ENCODE measurements around the gene BCL6.

BCL6 gene

DNA sequence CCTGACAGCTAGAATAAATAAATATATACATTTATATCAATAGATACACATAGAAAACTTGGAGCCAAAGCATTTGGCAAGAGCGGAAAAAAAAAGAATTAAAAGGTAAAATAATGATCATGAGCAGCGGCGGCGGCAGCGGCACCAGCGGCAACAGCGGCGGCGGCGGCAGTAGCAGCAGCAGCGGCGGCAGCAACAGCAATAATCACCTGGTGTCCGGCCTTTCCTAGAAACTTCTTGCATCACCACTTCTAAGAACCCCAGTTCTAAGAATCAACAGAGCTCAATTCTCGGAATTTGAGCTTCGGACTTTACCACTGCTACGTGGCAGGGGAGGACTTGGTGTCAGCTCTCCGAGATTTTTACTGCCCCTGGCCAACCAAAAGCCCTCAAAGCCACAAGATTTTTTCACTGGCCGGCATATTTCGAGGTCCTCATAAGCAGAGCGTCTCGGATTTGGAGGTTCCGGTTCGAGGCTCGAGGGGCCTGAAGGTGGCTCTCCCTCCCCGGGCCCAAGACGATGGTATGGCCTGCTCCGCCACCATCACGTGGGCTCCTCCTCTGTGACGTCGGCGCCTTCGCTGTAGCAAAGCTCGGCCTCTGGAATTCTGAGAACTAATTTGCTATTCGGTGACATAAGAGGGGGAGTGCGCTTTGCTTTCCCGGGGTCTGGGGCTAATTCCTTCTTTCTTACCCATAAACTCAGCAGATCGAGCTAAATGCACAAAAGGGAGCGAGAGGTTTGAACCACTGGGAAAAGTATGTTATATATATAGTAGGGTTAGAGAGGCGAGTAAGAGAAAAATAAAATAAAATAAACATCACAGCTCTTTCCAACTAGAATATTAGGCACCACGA is at the start of gene BCL6:
Gene BCL6, minus strand, starts transcription at position 268 of the 858 bp plus-strand sequence. CDS start 11,775 bp downstream, outside the sequence.
- DNase-seq: peak; percentile 83

DNA sequence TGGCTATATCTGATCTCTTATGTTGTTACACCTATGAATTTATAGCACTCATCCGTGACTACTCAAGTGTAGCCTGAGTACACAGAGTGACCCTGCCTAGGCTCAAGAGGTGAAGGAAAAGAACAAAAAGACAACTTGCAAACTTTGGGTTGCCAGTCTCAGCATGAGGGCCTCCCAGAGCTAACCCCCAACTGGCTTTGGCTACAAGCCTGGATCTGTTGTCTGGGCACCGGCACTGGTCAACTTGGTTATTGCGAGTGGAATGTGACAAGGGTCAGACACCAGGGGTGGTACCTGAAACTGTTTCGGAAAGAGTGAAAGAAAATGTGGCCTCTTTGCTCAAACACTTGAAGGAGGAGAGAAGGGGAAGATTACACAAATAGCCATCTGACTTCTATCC is 49.5 kb upstream of the BCL6 start:
- DNase-seq: no peak

DNA sequence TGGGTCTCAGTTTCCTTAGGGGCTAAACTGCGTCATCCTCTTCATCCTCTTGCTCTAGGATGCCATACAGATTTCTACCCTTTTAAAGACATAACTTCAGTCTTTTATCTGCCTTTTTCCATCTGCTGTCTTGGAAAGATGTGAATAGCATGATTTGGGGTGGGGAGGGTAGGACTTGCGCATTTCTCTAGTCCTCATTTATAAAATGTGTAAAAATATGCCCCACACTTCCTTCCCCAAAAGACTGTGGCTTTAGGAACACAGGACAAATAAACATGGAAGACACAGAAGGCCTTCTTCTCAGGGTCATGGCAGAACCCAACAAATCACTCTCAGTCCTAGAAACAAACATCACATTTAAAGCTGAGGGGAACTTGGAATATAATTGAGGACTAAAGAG is 48.4 kb upstream of the BCL6 start:
- no peak for DNase-seq

DNA sequence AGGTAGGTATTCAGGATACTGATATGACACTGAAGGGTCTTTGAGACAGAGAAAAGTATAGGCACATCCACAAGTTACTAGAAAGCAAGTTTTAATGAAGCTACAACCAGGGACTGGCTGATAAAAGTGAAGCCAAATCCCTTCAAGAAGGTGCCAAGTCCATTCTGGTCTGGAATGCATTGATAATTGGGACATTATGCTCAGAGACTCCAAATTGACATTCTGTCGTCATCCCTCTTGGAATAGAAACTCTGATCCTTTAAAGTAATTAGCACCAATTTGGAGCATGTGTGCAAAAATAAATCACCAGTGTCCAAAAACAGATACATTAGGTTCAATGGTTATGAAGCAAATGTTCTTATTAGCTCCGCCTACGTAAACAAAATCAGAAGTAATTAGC is 47.3 kb upstream of the BCL6 start:
- DNase-seq: no peak

DNA sequence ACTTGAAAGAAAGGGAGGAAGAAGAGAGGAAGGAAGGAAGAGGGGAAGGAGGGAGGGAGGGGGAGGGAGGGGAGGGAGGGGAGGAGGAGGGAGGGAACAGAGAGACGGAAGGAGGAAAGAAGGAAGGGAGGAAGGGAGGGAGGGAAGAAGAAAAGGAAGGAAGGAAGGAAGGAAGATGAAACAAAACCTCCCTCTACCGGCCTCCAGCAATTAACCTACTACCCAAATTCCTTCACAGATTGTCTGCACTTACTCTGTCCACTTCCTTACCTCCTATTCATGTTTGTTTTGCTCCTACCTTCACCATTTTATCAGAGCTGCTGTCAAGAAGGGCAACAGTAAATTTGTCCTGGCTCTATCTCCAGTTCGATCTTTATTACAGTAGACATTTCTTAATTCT is 44.6 kb upstream of the BCL6 start:
- no peak for DNase-seq

DNA sequence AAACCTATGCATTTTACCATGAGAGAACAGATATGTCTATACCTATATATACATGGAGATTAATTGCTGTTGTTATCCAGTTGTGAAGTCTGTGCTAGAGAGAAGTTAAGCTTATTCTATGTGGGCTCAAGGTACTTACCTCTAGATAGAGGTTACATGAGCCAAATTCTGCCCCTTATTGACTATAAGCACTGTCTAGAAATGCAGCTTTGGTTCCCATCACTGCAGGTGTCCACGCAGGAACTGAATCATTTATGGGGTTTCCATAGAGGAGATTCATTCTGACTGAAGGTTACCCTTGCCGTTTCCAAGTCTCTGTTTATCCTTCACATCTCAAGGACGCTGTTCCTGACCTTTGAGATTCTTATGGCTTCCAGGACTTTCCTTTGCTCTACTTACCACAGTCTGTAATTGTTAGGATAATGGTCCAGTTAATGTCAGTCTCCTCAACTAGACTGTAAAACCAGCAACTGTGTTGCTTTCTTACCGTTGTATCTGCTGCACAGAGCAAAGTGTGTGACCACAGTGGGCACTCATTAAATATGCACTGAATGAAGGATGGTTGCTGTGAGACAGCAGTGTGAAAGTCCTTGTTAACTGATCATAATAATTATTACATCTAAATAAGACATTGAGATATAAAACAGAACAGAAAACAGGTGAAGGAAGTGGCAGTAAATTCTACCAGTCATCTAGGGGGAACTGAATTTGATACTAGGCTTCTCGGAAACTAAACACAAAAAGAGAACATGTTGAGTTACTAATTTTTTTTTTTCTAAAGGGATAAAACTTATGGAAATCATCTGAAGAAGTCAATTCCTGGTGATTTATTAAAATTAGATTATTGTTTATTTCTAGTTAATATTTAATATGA is 44.0 kb upstream of the BCL6 start:
- no peak for DNase-seq

DNA sequence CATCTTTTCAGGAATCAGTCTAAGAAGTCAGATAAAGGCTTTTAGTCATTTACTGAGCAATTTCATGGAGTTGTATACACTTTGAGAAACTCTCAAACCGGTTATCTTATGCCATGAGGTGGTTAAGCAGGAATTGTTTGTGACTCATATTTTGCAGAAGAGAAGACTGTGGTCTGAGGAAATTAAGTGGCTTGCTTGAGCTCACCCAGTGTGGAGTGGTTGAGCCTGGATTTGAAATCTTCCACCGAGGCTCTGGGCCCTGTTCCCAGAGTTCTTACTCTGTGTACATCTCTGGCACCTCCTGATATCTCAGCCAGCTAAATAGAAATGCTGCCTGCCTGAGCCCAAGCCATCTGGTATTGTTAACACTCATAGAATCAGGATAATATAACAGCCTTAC is 37.8 kb upstream of the BCL6 start:
- no peak for DNase-seq

DNA sequence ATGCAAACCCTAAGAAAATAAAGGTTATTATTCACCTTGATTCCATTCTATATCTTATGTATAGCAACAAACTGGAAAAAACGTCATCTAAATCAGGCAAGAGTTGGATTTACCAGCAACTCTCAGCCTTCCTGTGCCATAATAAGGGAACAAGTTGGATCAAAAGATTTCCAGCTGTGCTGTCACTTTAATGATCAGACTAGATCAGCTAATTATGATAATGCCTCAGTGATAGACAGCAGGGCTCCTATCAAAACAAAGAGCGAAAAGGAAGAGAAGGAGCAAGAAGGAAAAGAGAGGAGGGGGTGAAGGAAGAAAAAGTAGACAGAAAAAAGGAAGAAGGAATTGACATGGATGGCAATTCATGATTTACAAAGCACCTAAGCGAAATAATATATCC is 36.7 kb upstream of the BCL6 start:
- no peak for DNase-seq

DNA sequence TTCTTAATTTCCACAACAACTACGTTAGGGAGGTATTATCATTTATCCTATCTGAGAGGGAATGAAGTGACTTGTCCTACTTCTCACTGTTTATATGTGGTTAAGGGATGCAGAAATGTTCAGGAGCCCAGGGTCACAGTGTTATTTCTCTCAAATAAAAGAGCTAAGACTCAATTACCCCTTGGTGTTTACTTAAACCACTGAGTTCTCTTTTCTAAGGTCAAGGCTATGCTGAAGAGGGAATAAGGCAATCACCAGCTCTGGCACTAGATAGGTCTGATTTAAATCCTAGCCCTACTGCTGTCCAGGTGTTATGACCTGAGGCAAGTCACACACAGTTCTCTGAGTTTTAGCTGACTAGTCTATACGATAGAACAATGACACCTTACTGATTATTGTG is 35.7 kb upstream of the BCL6 start:
- no peak for DNase-seq

DNA sequence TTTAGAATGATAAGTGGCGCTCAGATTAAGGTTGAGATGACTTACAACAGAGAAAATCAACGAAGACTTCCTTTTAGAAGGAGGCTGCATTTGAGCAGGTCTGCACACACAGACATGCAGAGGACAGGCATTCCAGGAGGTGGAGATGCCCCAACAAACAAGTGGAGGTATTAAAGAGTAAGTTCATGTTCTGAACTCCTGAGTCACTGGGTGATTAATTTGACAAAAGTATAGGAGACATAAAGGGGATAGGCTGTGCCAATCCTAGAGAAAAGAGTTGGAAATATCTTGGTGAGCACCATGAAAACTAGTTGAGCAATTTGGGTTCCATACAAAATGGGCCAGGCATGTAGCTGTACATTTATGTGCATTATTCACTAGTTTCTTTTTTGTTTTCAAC is 33.5 kb upstream of the BCL6 start:
- no peak for DNase-seq

DNA sequence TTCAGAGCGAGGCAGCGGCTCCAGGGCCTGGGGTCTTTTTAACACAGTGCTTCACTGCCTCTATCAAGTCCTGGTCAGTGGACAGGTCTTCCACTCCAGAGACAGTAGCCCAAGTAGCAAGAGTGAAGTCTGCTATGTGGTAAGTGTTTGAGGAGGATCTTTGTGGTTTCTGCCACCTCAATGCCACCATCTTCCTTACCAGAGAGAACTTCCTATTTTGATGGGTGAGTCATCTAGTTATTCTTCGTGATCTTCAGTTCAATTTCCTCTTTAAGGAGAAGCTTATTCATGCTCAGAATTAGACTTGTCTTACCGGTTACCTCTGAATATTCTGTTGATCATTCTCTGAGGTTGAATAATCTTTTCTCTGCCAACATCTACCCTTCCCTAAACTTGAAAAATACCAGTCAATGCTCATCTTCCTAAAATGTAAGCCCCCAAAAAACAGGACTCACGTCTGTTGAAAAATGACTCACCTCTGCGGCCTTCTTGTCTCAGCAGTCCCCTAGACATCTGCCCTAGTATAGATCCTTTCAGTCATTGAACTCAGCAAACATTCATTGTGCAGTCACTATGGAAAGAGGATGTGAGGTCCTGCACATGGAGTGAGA is 32.2 kb upstream of the BCL6 start:
- DNase-seq: peak; percentile 22

DNA sequence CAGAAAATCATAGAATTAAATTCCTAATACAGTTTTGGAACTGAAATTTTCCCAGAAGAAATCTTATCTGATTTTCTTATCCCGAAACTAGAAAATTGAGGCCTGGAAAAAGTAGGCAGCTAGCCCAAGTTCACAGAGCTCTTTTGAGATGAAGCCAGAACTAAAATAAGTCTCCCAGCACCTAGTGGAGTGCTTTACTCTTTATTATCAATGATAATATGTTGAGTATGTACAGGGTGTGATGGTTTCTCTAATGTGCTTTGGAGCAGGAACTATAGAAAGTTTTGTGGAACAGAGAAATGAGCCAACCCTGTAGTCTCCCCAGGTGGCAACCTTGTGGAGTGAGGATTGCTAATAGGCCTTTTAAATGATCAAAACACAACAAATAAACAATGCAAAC is 30.3 kb upstream of the BCL6 start:
- DNase-seq: no peak

DNA sequence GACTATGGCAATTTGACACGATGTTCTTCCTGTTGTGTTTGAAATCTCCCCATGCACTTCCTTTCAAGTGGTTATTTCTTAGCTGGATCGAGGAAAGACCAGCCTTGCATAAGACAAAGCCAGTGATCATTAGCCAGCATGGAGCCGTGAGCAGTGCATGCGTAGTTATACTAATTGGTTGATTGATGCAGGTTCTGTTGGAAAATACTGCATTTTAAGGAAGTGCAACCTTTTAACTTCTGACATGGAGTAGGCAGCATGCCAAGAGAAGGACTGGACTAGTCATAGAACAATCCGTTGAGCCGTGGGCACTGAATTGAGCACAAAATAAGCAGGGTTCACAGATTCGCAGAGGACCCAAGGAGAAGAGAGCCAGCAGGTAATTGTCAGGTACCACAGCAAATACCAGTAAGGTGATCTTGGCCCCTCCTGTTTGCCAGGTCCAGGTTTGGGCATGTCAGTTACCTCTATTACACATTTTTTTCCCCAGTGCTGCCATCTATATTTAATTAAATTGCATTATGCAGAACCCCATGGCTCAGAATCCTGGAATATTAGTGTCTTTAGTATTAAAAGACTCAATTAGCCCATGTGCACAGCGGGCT is 29.0 kb upstream of the BCL6 start:
- no peak for DNase-seq

DNA sequence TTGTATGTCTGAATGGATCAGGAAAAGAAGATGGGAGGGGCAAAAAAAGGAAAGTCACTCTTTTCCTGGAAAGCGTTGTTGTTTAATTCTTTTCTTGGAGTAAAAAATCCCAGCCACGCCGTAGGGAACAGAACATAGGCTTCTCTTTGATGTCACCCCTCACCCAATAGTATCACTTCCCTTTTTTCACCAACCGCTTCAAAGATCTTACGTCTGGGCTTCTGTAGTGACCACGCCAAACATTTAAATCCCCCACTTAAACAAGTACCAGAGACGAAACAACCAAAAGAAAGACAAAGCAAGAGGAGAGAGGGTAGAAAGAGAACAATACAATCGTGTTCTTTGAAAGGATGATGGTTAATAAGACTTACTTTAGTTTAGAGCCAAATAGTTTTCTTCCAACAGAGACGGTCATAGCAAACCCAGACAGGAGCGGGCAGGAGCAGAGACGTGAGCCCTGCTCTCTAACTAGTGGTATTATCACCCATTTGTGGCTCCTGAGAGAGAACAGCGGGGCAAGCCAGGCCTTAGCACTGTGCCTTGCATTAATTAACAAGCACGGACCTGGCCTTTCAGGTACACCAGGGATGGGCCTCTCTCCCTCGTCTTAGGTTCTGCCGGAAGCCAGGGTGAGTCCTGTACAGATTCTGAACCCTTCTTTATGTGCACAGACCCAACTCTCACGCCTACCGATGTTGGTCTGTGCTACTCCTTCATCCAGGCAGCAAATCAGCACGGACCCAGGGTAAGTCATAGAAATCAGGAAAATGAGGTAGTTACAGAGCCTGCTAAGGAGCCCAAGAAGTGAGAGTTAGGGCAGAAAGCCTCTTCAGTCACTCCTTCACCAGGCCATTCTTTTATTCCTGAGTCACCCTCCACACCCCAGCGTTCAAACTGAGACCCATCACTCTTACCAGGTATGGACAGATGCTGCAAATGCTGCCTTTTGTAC is 28.2 kb upstream of the BCL6 start:
- no peak for DNase-seq

DNA sequence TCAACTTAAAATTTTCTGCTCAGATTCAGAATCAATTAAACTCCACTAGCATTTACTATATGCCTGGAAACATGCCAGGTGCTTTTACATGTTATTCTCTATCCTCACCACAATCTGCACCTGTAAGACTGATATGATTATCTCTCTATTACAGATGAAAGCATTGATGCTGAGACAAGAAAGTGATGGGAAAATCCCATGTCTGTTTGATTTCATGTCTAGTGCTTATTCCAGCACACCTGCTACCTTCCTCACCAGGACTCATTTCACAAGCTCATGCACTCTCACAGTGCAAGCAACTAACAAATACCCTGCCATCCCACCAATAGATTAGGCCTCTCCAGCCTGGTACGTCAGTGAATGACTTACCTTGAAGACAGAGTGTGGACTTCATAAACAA is 25.0 kb upstream of the BCL6 start:
- DNase-seq: no peak

DNA sequence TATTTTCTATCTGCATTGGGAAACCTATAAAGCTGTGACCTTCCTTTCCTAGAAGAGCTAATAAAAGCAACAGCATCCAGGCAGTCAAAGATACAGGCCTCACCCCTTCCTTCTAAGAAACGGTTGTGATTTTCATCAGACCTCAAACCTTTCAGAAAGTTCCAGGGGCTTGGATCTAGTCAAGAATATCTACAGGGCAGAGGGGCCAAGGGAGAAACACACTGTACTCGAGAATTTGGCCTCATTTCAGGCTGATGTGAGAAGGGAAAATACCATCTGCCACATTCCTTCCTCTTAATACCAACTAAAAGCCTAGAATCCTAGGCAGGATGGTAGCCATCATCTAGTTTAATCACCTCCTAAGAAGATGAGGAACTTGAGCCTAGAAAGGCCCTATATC is 24.5 kb upstream of the BCL6 start:
- no peak for DNase-seq

DNA sequence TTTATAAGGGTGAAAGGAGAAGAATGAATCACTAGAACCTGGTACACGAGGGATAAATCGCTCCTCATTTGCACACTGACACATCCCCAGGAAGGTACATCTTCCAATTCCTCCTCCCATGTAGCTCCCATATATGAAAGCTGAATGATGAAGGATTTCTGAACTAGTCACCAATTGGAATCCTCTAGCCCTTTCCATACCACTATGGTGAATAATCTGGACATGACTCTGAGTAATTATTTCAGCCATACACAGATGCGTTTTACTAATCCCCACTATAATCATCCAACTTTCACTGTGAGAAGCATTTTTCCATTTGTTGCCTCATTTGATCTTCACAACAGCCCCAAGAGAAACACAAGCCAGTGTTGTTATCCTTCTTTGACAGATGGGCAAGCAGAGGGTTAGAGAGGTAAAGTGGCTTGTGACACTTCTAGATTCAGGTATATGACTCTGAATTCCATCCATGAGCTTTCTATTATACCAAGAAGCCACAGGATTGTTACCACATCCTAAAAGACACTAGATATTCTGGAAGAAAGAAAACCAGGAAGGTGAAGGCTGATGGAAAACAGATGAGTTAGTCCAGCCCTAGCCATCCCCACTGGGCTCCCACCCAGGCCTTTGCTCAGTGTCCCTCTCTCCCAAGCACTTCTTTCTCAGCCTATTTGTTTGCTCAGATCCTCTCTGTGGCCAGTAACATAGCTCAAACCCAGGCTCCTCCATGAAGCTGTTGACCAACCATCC is 22.2 kb upstream of the BCL6 start:
- no peak for DNase-seq

DNA sequence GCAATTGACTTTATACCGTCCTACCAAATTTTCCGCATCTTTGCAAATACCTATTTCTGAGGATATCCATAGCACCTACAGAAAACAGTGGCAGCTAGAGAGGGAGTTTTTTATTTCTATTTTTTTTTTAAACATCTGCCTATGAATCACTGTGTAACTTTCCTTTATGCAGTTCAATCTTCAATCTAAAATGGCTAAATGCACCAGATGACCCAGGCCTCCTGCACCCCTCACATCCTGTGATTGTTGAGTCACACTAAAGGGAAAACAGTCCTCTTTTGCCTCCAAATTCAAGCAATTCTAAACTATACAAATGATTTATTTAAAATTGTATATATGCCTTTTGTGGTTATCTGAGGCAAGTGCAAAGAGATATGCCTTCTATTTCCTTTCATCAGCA is 20.1 kb upstream of the BCL6 start:
- DNase-seq: no peak

DNA sequence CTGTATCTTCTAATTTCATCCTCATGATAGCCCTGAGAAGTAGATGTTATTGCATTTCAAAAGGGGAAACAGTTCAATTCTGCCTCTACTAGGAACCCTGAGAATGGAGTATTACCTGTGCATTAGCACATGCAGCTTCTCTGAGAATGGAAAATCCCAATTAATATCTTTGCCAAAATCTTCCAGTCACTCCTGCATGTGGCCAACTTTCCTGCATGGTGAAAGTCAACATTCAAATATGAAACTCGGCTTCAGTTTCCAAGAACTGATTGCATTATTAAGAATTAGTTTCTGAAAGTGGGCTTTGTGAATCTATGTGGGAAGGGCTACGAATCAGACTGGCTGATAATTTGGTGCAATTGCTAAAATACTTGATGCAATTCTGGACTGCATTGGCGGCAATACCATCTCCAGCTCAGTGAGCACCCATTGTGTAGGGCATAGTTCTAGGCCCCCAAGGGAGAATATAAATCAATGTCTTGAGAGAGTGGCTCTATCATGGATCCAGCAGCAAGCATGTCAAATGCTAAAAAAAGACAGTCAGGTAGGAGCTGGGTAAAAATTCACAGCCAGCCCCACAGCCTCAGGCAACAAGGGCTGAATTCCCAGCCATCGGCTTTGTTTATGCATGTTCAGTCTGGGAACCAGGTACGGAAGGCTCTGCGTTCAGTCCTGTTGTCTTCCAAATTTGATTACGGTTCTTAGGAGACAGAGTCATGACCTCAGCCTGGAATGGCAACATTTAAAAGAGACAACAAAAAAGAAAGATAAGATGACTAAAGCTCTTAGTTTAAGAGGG is 18.8 kb upstream of the BCL6 start:
- DNase-seq: no peak

DNA sequence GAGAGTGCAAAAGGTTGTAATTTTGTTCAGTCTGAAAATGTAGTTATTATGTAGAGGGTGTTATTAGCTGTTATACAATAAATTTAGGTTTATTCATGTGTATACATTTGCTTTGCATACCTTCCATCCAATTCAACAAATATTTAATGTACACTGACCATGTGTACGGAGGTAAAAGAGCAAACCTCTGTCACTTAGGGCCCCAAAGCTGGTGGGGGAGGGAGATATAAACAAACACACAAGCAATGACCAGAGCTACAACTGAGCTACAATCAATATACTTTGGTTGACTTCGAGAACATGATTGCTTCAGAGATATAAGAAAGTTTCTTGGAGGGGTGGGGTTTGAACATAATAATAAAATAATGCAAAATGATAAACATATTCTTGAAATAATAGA is 17.5 kb upstream of the BCL6 start:
- no peak for DNase-seq

DNA sequence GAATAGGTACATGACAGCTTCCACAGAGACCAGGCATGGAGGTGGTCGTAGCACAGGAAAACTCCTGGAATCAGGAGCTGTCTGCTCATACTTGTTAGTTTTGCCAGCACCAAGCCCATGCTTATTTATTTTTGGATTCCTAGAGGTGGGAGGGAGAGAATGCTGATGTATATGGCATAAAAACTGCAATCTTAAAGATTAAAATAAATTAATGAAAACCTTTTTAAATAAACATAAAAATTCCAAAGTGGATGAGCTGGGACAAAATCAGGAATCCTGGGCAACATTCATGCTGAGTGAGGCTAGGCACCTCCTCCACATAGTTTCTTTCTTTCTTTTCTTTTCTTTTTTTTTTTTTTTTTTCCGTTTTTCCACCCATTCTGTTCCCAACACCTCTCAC is 14.3 kb upstream of the BCL6 start:
- no peak for DNase-seq

Data from activated CD8-positive, alpha-beta memory T cell treated with anti-CD3 and anti-CD28 coated beads, Interleukin-2, amount 50 U/mL, for 4 hours (primary cell).